DMS79 (cell line): Measurements from ENCODE around the gene ZNF827.

Source experiments
- DNase-seq: peaks from one replicate; lab custom pipeline; 2025; lab: John Stamatoyannopoulos, UW

Gene ZNF827, protein sequence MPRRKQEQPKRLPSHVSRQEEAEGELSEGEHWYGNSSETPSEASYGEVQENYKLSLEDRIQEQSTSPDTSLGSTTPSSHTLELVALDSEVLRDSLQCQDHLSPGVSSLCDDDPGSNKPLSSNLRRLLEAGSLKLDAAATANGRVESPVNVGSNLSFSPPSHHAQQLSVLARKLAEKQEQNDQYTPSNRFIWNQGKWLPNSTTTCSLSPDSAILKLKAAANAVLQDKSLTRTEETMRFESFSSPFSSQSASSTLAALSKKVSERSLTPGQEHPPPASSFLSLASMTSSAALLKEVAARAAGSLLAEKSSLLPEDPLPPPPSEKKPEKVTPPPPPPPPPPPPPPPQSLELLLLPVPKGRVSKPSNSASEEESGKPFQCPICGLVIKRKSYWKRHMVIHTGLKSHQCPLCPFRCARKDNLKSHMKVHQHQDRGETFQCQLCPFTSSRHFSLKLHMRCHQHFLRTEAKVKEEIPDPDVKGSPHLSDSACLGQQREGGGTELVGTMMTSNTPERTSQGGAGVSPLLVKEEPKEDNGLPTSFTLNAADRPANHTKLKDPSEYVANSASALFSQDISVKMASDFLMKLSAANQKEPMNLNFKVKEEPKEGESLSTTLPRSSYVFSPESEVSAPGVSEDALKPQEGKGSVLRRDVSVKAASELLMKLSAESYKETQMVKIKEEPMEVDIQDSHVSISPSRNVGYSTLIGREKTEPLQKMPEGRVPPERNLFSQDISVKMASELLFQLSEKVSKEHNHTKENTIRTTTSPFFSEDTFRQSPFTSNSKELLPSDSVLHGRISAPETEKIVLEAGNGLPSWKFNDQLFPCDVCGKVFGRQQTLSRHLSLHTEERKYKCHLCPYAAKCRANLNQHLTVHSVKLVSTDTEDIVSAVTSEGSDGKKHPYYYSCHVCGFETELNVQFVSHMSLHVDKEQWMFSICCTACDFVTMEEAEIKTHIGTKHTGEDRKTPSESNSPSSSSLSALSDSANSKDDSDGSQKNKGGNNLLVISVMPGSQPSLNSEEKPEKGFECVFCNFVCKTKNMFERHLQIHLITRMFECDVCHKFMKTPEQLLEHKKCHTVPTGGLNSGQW

DNA sequence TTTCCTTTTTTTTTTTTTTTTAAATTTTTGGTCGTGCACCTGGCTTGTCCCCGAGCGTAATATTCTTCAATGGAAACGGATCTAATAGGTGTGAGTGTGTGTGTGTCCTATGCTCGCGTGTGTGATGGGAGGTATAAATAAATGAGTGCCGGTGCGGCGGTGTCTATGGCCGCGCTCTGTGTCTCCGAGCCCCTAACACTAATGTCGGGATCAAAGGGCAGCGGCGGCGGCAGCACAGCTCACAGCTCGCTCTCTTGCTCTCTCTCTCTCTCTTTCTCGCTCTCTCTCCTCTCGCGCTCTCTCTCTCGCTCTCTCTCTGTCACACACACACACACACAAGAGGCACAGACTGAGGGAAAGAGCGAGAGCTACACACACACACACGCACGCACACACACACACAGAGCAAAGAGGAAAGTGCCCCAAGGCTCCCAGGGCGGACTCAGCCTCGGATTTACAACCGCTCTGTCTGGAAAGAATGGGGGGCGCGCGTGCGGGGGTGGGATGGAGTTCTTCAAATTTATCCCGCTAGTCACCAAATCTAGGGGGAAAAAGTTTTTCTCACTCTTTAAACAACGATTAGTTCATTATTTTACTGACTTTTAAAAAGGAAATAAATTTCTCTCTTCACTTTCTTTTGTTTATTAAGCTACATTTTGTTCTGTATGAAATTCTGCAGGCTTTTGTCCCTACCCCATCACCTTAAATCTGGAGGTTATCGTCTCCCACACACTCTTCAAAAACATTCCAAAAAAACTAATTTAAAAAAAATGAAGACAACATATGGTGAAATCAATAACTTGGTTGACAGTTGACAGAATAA lies at the start of gene ZNF827:
Gene ZNF827, minus strand, starts transcription at position 206 of the 823 bp plus-strand sequence. CDS start 416 bp downstream, outside the sequence.
- peak; percentile 11 for DNase-seq

DNA sequence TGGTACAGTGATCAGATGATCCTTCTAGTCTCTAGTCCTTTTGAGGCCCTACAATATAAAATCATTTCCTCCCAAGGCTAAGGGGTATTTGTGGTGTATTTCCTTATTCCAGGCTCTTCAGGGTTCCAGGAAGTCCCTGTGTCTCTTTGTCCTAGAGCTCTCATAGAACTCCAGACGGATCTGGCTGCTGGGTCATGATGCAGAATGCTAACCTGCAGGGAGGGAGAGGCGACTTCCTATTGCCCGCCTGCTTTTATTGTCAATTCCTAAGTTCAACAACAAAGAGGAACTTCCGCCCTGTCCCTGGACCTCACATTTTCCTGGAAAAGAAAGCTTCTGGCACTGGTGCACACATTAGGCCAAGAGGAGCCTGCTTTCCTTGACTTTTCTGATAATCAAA lies 45.9 kb upstream of the ZNF827 start:
- no peak for DNase-seq

DNA sequence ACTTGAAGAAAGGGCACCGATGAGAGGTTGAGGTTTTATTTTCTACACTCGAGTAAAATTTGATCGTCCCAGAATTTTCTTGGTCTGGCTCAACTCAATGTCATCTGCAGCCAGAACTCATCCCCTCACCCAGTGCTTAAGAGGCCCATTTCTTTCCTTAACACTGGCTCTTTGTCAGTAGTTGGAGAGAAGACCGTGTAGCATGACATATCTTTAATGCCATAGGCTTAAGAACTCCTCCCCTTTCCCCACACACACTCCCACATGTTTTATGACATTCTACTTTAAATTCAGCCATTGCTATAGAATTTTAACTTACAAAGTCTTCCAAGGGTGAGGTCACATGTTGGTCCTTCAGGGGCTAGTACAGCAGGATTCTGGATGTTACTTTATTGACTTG lies 44.2 kb upstream of the ZNF827 start:
- DNase-seq: no peak

DNA sequence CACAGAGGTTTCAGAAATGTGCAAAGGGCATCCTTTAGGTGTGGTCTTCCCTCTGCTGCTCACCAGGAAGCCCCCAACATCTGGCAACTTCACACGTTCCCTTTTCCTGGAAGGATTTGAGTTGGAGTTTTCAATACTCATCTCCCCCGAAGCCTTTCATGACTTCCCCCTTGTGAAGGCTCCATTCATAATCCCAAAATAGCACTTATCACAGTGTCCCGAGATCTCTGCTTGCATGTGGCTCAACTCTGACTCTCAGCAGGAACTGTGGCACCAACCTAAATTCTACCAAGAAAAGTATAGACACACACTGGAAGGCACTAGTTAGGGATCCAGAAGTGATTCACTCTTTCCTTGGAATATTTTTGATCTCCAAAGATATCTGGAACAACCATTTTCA lies 40.5 kb upstream of the ZNF827 start:
- no peak for DNase-seq

DNA sequence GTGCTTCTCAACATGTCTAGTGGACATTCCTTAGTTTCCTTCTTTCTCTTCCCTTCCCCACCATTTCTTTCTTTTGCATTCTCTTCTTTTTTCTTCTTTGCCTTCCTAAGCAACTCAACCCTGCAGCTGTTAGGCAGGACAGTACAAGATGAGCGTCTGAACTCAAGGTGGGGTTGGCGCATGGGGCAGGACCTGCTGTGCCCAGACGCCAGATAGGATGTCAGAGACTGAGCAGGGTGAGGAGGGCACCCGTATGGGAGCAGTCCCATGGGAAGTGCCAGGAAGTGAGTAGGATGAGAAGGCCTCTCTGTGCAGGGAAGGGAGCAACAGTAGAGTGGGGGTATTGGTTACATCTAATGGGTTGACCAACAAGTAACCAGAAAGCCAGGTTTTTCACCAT lies 38.1 kb upstream of the ZNF827 start:
- no peak for DNase-seq

DNA sequence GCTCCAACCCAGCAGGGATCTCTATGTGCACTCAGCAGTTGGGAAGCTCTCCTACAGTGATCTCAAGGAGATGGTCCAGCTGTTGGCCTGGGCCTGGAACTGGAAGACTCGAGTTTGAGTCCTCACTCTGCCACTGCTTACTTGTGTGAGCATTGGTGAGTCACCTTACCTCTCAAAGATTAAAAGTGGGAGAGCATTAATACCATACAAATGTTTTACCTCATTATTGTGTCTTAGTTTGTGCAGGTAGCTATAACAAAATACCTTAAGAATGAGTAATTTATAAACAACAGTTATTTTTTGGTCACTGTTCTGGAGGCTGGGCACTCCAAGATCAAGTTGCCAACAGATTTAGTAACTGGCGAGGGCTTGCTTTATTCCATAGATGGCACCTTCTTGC lies 21.4 kb upstream of the ZNF827 start:
- no peak for DNase-seq

DNA sequence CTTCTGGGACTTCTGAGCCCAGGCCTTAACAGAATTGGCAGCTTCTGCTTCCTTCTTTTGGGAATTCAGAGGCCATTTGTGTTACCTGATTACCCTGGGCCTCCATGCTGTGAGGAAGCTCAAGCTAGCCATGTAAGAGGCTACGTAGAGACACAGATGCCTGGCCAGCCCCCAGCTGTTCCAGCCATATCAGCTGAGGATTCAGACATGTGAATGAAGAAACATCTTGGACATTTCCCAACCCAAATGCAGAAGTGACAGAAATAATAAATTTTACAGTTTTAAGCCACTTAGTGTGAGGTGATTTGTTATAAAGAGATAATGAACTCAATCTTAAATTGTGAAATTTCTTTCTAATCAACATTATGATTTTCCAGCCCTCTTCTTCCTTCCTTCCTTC lies 18.7 kb upstream of the ZNF827 start:
- DNase-seq: no peak

DNA sequence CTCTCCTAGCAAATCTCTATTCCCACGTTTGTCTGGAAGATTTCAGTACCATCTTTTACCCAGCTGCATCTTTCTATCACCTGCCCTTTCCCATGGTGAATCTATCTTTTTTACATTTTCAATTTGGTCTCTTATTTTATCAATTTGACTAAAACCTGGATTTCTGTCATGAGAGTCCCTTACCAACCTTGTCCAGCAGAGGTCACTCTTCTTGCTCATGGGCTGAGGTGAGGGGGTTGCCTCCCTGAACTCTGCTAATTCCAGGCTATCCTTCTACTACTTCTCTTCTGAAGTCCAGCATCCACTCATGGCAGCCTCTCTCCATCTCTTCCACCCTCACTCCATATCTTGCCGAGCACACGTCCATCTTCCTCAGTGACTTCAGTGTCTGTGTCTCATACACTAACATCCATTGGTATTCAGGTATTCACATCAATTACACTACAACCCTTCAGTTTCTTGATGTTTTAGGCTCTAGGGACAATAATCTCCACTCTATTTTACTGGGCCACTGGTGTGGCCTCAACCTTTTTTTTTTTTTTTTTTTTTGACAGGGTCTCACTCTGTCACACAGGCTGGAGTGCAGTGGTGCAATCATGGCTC lies 17.8 kb upstream of the ZNF827 start:
- DNase-seq: no peak

DNA sequence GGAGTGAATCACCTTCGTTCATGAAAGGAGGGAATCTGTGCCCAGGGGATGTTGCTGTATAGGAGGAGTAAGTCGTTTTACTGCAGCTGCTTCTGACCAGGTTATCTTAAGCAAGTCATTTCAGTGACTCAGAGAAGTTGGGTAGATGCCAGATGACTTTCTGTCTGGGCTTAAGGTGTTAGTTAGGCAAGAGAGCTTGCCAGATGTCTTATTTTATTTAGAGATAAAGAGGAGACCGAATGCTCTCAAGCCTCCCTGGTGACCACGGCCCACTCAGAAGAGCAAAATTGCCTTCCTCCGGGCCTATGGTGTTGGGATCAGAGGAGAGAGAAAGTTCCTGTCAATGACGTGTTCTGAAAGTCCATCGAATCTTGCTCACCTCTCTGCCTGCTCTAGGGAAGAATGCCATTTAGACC lies 16.3 kb upstream of the ZNF827 start:
- no peak for DNase-seq

DNA sequence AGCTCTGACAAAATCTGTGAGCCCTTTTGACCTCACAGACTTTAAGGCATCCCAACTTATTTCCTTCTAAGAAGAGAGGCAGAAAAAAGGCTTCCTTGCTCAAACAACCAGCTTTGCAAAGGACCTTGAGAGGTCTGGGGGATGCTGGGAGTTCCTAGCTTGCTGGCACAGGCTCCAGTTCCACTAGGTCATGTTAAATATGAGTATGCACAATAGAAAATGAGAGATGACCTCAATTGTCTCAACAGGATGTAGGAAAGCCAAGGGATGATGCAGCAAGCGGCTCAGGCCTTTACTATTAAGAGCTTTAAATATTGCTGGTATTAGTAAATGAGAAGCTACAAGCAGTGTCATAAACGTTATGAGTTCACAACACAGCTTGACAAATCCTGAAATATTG lies 13.3 kb upstream of the ZNF827 start:
- DNase-seq: no peak

DNA sequence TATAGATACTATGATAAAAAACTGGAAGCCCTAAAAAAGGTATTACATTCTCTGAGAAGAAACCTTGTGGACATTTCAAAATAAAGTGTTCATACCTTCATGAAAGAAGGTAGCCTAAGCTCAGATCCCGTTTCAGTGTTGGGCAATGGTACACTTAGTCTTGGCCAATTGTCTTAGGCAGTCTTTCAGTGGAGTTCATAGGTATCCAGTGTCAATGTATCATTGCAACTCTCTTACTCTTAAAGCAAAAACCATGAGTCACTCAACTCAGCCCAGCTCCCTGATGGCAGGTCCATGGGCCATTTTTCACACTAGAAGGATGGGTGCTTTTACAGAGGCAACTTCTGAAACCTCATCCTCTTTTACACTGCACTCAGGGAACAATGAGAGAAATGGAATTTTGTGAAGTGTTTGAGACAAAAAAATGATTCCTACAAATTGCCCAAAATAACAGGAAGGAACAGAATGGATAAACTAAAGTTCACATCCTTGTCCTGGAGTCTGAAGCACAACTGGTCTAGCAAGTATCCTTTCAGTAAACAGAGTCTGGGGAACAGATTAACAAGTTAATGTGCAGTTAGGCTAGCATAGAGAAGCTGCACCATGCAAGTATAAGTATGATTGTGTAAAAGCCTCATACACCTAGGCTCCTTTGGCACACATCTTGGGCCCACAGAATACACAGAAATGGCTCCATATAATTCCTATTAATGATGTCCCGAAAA lies 7.0 kb upstream of the ZNF827 start:
- no peak for DNase-seq

DNA sequence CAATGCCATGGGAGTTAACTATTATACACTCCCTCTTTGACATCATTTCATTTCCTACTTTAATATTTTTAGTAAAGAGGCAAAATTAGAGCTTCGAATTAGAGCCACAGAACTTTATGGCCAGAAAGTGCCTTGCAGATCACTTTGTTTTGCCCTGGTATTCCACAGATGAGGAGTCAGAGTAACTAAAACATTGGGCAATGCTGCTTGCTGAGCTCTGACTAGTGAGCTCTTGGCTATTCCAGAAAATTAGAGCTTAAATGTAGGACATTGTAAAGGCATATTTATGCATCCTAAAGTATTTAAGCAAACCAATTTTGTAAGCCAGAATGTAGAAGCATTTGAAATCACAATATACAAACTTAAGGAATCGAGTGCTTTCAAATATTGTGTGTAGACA lies 6.3 kb upstream of the ZNF827 start:
- no peak for DNase-seq

DNA sequence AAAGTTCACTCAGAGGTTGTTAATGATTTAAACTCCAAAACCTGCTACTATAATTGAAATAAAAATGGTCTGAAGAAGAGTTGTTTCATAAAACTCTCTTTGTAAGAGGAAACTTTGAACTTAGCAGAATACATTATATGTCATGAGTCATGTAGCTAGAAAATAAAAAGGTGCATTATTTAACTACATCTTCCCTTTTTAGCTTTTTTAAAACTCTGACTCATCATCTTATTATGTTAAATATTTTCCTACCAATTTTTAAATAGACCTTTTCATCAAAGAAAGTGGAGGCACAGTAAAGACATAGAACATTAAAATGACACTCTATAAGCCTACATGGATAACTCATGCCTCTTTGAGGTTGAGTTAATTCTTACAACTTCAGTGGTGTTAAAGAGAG lies 1.2 kb upstream of the ZNF827 start:
- DNase-seq: no peak

DNA sequence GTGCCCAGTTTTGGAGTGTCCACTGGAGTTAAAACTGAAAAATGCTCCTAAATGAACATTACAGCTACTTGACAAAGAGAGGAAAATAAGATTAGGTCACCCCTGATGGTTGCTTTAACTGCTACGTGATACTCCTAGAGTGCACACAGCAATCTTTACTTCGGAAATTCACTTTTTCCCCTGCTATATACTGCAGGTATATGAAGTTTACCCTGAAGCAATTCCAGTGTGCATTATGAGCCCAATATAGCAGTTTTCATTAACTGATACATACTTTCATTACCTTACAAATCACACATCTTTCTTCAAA lies 773 bp upstream of the ZNF827 start:
- no peak for DNase-seq

DNA sequence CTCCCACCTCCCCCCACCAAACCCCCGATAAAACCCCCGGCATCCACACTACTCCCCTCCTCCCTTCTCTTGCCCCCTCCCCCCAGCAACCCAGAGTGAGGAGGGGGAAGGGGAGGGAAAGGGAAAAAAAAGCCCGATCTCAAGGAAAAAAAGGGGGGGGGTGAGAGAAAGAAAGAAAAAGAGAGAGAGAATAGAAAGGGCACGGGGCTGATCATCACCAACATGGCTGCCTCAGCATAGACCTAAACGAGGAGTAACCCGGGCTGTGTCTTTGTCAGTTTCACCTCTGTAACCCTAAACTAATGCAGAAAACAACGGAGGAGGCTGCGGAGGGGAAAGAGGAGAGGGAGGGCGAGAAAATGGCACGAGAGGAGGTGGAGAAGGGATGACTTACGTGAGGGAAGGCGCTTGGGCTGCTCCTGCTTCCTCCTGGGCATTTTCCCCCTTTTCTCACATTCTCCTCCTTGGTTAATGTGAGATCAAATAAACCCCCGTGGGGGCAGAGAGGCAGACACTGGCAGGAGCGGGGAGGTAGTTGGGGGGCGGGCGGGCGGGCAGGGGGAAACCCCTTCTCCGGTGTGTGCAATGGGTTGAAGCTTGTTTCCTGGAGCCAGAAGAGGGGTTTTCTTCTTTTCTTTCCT lies 532 bp downstream of the ZNF827 start:
- no peak for DNase-seq

DNA sequence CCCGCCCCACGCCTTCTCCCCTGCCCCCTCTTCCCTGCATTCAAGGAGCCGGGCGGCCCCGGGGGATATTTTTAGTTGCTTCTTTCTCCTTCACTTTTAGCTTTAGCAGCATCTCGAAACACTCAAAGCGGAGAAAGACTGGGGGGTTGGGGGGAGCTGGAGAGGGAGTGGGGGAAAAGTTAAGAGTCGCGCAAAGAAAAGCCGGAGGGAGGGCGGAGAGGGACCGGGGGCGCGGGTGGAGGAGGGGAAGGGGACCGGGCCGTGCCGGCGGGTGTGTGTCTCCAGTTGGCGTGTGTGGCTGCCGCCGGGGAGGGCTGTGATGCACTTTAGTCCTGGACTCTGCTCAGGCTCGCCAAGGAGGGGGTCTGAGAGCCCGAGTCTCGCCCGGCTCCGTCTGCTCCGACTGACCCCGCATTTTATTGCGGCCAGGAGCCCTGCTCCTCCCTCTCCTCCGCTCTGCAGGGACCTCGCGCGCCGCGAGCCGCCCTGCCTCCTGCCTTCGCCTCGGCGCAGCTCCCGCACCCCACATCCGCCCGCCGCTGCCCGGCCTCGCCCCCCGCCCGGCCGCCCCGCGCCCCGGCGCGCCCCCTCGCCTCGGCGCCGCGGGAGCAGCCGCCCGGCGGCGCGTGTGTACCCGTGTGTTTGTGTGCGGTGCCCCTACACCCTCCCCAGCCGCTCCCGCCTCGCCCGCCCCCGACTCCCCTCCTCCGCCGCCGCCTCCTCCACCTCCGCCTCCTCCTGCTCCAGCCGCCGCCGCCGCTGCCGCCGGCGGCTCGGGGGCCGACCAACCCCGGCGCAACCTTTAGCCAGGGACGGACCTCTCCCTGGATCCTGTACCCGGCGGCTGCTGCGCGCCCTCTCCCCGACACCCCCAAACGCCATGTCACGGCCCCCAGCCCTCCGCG lies 1.4 kb downstream of the ZNF827 start:
- no peak for DNase-seq

DNA sequence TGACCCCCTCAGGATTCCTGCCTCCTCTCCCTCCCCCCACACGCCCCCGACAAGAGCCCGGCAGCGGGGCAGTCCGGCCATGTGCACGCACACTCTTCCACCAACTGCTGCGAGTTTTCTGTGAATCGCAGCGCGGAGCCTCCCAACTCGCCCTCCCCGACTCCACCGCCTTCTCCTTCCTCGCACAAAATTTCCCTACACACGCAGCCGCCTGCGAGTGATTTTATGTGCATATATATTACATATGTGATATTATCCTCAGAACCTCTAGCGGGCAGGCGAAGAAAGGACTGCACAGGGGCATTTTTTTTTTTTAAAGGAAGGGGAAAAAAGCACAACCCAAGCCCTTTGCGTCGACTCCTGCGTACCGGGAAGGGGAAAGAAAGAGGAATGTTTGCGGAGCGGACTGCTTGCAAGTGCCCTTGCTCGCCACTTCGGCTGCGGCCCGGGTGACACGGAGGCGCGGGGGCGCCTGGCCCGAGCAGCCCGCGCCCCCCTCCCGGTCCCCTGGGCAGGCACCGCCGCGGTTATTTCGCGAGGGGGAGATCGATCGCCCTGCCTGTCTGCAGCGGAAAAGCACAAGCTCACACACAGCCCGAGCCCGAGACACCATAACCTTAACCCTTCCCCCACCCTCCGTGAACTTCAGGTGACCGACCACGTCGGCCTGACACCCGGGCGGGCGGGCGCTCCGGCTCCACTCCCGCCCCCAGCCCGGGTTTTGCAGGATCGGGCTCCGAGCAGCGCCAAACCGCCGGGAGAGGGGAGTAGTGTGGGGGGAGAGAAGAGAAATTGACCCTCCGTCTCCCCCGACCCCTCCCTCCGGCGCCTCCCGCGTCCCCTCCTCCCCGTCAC lies 2.3 kb downstream of the ZNF827 start:
- DNase-seq: peak; percentile 41
